WI38 (cell line): ENCODE measurements around the gene ITGB1BP2.
A peak's percentile ranks its signal among the peaks of the same experiment; 100 is the strongest.
"Not testable (repeated sequence)": the region's sequence is repeated elsewhere in the genome, so short reads cannot be mapped to it uniquely, and the experiment has no call there.

ENCODE experiments used
- H3K4me3 ChIP-seq: 2 replicates; pipeline ENCODE4 v1.5.1; 2011; ENCODE audit warnings: low read depth, mild to moderate bottlenecking, control low read depth, low read length
- CTCF ChIP-seq: IDR thresholded peaks from 2 replicates; pipeline ENCODE4 v1.5.1; 2012; ENCODE audit warnings: low read depth, mild to moderate bottlenecking, control low read depth, low read length

ITGB1BP2 gene

GRCh38 chrX:71301195-71301924, at the start of gene ITGB1BP2:
Gene ITGB1BP2 (plus strand): TSS chrX:71301750. CDS start chrX:71301807, 57 bp downstream.
- H3K4me3 ChIP-seq, result no peak within 1 kb of the TSS
- TF ChIP-seq CTCF, result no peak

- TF ChIP-seq CTCF, result no peak
- H3K4me3 ChIP-seq, result peak overlapping the region; percentile 74
These were observed 49.3 kb upstream of the ITGB1BP2 start for GRCh38 chrX:71252221-71252620.

- peak overlapping the region; percentile 74 for H3K4me3 ChIP-seq
- peak; percentile 45 for TF ChIP-seq CTCF
These were observed 48.1 kb upstream of the ITGB1BP2 start for GRCh38 chrX:71253253-71254091.

GRCh38 chrX:71254092-71254963, 47.2 kb upstream of the ITGB1BP2 start, which contains the start of gene ZMYM3:
Gene ZMYM3 (minus strand): TSS chrX:71254140. CDS start chrX:71253255, 885 bp downstream.
- H3K4me3 ChIP-seq, result peak within 1 kb of the TSS; percentile 74
- TF ChIP-seq CTCF, result no peak

GRCh38 chrX:71256051-71256450, 45.5 kb upstream of the ITGB1BP2 start:
- H3K4me3 ChIP-seq, result no peak overlapping the region
- TF ChIP-seq CTCF, result no peak

- H3K4me3 ChIP-seq, result no peak overlapping the region
- TF ChIP-seq CTCF, result no peak
These were observed 44.7 kb upstream of the ITGB1BP2 start for GRCh38 chrX:71256856-71257255.

- not testable (repeated sequence) for H3K4me3 ChIP-seq
These were observed 32.9 kb upstream of the ITGB1BP2 start for GRCh38 chrX:71268624-71269023.
